ENCODE data around the gene CENPF. TPM values are rescaled to one million over a fixed set of nuclear protein-coding genes. Genes with fewer than 3 reads are reported as not detected.

CENPF gene
- 3.8 and 82.8 TPM in 2 replicates for total RNA-seq

DNA sequence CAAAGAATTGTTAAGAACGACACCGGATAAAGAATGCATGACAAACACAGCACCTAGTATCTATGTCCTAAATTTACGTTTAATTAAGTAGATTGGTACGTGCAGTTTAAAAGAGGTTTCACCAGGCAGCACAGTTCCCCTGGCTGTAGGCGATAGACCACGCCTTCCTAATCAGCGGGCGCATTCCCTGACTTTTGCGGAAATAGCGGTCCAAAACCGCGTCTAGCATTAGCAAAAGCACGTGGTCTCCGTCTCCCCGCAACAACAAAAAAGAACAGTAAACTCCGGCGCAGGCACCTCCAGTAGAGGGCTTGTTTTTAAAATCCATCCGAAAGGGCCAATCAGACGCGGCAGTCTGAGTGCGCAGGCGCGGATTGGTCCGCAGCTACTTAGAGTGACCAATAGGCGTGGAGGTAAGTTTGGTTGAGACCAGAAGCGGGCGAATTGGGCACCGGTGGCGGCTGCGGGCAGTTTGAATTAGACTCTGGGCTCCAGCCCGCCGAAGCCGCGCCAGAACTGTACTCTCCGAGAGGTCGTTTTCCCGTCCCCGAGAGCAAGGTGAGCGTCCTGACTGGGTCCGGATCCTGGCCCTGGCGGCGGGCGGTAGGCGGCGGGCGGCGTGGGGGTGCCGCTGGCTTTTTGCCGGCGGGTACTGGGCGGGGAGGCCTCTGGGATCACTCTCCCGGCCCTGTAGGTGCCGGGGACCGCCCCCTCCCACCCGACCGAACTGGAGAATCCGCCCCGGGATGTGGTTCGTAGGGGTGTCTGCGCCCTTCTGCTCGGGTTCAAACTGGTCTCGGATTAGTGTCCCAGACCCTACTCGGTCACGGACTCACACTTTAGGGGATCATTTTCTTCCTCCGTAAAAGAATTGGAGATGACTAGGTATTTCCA is at the start of gene CENPF:
CENPF (plus strand) TSS at position 432 of the 894 bp plus-strand sequence. CDS start 10,560 bp downstream, outside the sequence.

Other genes with a start within 250 kb of the CENPF start
- gene PTPN14, start 51.6 kb upstream of the CENPF start, total RNA-seq = 43.5 and 55.0 TPM in 2 replicates